Measurements from ENCODE around the gene MIF4GD. TPM values are rescaled to one million over a fixed set of nuclear protein-coding genes. Genes with fewer than 3 reads are reported as not detected.
"Not testable (repeated sequence)": the region's sequence is repeated elsewhere in the genome, so short reads cannot be mapped to it uniquely, and the experiment has no call there.

MIF4GD gene
- total RNA-seq, 1 donor from 2014 or later = 8.2 TPM

DNA sequence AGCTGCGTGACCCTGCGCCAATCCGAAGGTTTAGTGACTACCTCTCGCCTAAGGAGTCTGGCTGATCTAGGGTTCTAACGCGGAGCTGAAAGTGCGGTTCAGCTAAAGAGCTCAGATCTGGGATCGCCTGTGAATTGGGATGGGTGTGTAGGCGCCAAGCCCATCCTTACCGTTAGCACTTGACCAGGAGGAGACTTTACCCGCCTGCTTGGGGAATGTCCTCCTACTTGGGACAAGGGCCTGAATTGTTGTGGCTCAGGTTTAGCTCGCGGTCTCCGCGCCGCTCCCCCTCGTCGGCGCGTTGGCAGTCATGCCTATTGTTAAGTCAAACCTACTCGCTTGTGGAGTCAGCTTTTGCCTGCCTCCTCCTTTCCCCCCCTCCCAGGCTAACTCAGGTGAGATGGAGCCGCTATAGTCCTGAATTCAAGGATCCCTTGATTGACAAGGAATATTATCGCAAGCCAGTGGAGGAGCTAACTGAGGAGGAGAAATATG, 8.9 kb downstream of the MIF4GD start:
- DNase-seq (ENCODE audit: low spot score in 2 of 2) (no peak), FAIRE-seq (no peak)

DNA sequence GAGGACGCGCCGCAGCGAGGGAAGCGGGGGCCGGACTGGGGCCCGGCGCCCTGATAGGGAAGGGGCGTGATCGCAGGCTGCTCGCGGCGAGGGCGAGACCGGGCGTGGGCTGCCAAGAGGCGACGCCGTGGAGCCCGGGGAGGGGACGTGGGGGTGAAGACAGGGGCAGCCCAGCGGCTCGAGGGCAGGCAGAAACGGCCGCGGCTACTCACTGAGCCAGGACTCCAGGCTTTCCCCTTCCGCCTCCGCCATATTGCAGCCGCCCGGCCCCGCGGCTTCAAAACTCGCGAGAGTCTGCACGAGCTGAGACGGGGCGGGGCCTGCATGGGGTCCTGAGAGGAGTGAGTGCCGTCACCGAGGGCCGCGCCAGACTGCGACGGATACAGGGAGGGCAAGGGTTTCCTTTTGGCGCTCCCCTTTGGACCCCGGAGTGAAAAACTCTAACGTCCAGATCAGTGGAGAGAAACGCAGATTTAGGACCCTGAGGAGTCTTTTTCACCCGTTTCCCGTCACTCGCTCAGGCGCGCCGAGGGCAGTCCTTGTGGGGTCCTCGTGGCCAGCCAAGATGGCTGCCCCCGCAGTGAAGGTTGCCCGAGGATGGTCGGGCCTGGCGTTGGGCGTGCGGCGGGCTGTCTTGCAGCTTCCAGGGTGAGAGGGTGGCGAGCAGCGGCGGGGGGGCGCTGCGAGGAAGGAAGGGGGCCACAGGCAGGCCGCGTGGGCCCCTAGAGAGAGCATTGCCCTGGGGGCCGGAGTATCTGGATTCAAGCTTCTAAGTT, 9.5 kb downstream of the MIF4GD start, which contains the start of the genes GGA3 and MRPS7:
Gene GGA3, minus strand, starts transcription at position 271 of the 776 bp plus-strand sequence. Its CDS starts 19 bp downstream, at position 252.
Gene MRPS7, plus strand, starts transcription at position 544 of the 776 bp plus-strand sequence. Its CDS starts 22 bp downstream, at position 566.
- FAIRE-seq (no peak), DNase-seq (ENCODE audit: low spot score in 2 of 2) (peak; percentile 94 to 95)

DNA sequence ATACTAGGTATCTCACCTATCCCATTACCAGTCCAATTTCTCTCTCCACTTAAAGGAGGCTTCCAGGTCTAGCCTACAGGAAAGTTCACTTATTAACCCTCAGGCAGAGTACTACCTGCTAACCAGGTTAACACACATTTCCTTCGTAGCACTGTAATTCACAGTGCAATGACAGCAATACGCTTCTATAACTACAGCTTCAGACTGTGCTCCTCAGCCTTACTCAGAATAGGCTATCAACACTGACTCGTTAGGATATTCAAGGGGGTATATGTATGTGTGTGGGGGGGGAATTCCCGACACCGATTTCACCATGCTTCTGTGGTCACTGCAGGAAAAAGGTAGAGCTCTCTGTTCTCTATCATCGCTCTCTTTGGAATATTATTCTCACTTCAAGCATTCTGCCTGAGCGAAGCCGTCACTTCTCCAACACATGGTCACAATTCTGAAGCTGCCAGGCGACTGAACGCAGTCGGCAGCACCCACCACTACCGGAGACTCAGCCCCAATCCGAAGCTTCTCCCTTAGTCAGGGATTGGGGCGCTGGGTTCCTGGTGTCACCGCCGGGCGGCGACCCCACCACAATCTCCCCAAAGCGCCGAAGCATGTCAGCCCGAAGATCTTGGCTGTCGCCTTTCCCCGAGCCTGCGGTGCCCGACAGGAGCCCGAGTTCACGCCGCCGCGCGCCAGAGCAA, 10.2 kb downstream of the MIF4GD start:
- no peak for DNase-seq (ENCODE audit: low spot score in 2 of 2)

DNA sequence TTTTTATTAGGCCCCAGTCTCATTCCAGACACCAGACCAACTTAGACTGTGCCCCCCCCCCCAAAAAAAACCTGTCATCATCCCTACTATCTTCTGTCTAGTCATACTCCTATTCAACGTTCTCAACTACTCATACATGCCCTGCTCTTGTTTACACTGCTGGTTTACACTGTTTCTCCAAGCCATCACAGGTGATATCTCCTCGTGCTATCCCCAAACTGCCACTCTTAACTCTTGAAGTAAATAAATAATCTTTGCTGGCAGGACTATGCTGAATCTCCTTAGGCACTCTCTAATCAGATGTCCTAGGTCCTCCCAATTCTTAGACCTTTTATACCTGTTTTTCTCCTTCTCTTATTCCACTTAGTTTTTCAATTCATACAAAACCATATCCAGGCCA, 13.8 kb downstream of the MIF4GD start:
- FAIRE-seq; DNase-seq (ENCODE audit: low spot score in 2 of 2): not testable (repeated sequence)

More for the DNA sequence above, 10.2 kb downstream of the MIF4GD start:
- FAIRE-seq = no peak

DNA sequence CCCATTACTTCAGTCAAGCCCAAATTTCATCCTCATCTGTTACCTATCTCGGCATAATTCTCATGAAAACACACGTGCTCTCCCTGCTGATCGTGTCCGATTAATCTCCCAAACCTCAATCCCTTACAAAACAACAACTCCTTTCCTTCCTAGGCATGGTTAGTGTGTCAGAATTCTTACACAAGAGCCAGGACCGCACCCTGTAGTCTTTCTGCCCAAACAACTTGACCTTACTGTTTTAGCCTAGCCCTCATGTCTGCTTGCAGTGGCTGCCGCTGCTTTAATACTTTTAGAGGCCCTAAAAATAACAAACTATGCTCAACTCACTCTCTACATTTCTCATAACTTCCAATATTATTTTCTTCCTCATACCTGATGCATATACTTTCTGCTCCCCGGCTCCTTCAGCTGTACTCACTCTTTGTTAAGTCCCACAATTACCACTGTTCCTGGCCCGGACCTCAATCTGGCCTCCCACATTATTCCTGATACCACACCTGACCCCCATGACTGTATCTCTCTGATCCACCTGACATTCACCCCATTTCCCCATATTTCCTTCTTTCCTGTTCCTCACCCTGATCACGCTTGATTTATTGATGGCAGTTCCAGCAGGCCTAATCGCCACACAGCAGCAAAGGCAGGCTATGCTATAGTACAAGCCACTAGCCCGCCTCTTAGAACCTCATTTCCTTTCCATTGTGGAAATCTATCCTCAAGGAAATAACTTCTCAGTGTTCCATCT, 14.9 kb downstream of the MIF4GD start:
- not testable (repeated sequence) for FAIRE-seq; DNase-seq (ENCODE audit: low spot score in 2 of 2)

DNA sequence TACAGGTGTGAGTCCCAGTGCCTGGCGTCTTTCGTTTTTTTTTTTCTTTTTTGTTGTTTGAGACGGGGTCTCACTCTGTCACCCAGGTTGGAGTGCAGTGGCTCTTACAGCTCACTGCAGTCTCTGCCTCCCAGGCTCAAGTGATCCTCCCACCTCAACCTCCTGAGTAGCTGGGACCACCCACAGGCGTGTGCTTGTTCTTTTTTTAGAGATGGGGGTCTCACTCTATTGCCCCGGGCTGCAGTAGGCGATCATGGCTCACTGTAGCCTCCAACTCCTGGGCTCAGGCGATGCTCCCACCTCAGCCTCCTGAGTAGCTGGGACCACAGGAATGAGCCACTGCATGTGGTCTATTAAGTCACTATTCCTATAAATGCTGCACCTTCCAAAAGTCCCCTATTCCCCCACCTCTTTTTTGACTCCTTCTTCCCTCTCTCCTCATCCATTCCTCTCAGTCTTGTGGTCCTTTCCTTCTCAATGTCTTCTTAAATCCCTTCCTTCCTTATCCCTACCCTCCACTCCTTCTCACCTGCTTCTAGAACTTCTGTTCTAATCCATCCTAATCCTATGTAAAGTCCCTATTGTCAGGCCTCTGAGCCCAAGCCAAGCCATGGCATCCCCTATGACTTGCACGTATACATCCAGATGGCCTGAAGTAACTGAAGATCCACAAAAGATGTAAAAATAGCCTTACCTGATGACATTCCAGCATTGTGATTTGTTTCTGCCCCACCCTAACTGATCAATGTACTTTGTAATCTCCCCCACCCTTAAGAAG, 18.8 kb downstream of the MIF4GD start:
- FAIRE-seq (no peak), DNase-seq (ENCODE audit: low spot score in 2 of 2) (no peak)

DNA sequence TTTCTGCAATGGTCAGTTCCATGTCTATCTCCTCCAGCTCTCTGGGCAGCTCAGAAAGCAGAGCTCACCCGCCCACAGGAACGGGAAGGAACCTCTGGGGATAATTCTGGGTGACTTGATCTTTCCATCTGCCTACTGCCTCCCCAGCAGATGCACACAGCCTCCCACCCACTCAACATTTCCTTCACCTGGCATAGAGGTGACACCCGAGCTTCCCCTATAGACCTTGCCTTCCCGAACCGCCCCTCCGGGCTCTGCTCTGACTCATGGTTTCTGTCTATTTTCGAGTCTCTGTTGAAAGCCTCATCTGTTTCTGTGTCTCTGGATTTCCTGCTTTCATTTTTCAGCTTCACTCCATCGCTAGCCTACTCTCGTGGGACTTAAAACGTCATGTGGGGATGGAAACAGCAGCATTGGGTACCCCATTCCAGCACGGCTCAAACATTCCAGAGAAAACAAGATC, 21.0 kb downstream of the MIF4GD start:
- no peak for DNase-seq (ENCODE audit: low spot score in 2 of 2)
- no peak for FAIRE-seq

DNA sequence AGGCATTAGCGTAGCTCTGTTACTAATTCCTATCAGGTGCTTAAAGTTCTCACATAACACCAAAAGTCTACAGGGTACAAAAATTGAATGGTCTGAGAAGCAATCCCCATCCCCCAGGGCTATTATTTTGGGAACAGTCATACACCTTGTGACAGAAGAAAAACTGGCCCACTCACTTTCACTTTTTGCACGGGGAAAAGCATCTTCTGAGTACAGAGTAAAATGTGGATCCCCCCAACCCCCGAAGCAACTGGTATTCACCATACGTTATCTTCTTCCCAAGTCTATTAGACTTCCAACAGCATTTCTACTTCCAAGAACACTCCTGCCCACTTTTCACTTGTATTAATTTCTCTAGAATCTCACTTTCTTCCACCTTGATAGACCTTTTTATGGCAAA, 21.5 kb downstream of the MIF4GD start:
- no peak for FAIRE-seq

DNA sequence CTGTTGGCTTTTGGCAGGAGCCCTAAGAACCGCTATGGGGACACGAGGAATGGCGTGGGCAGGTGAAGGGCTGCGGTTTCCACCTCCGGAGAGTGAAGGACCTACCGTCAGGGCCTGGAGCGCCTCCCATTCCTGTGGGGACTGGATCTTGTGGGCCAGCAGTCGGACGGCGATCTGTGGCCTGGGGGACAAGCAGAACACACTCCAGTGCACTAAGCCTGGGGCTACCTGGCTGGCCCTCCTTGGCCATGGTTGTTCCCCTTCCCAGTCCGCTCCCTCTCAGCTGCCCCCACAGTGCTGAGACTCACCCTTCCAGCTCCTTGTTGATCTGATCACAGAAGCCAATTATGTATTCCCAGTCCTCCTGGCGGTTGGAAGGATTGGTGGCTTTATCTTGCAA, 24.6 kb downstream of the MIF4GD start:
- DNase-seq (ENCODE audit: low spot score in 2 of 2) = no peak
- FAIRE-seq = no peak

More for the DNA sequence above, 21.5 kb downstream of the MIF4GD start:
- no peak for DNase-seq (ENCODE audit: low spot score in 2 of 2)

DNA sequence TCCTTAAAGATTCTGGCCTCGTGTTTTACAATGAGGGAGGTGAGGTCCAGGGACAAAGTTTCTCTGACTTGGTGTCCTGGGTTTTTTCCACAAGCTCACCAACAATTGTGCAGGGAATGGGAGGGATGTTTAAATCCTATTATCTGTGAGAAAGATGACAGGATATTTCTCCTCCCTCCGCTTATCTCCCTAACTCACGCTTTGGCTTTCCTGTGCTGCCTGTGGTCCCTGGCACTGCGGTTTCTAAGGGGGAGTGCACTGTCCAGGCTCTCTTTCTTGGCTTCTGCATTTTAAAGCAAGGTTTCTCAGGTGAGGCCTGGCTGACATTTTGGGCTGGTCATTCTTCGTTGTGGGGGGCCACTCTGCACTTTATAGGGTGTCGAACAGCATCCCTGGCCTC, 26.0 kb downstream of the MIF4GD start:
- FAIRE-seq (no peak), DNase-seq (ENCODE audit: low spot score in 2 of 2) (no peak)

DNA sequence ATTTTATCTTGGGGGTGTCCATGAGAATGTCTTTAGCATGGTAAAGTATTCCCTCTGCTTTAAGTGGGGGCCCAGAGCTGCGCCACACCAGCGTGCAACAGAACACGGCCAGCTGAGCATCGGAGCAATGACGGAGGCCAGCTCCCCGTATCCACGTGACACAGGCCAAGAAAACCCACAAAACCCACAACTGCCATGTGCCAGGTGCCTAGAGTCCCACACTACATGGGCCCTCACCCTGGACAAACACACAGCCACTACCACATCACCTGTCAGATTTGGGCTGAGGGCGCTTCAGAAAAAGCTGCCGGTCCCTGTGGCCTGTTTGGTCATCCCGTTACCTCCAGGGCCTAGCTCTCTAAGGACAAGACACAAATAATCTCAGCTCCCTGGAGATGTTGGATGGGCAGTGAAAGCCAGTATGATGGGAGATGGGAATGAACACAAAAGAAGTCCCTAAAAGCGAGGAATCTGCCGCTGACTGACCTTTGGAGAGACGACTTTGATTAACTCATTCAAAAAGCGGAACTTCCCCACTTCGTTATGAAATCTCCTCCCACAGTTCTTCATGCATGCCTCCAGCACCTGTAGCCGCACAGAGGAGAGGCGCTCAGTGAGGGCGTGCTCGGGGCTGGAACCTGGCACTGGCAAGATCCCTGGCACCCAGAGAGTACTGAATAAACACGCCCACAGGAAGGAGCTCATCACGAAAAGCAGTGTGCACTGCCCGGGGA, 26.7 kb downstream of the MIF4GD start:
- FAIRE-seq (no peak), DNase-seq (ENCODE audit: low spot score in 2 of 2) (no peak)

DNA sequence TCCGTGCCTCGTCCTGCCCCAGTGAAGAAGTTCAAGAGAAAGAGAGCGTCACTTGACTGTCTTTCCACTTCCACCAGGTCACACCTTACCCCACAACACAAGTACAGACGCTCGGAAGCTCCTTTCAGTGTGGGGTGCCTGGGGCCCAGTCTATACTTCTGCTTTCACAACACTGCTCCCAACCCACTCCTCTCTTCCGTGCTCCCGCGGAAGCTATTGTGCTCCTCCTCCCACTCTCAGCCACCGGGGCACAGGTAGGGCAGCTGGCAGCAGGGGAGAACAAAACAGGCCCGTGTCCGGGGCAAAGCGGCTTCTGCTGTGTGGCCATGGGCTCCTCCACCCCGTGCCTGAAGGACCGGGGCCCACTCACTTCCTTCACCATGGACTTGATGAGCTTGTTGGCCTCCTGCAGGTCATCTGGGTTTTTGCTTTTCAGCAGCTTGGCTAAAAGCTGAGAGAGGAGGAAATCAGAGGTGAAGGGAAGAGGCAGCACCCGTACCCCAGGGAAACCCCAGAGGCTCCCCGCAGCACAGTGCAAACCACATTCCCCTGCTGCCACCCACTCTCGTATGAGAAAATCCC, 28.5 kb downstream of the MIF4GD start:
- DNase-seq (ENCODE audit: low spot score in 2 of 2) (no peak), FAIRE-seq (no peak)

DNA sequence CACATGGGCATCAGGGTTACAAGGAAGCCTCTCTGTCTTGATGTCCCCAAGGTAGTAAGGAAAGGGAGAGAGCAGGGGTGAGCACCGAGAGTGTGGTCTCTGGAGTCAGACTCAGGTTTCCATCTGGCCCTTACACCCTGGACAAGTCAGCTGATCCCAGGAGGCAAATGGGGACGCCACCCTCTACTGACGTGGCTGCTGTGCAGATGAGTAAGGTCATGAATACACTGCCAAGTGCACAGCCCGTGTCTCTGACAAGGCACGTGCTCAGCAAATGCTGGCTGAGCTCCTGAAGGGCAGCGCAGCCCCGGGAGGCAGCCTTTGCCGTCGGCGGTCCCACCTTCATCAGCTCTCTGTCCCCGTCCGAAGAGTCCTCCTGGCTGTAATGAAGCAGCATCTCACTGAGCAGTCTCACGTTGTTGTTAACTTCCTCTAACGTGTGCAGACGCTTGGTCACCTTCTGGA, 29.0 kb downstream of the MIF4GD start:
- DNase-seq (ENCODE audit: low spot score in 2 of 2) (no peak), FAIRE-seq (no peak)

DNA sequence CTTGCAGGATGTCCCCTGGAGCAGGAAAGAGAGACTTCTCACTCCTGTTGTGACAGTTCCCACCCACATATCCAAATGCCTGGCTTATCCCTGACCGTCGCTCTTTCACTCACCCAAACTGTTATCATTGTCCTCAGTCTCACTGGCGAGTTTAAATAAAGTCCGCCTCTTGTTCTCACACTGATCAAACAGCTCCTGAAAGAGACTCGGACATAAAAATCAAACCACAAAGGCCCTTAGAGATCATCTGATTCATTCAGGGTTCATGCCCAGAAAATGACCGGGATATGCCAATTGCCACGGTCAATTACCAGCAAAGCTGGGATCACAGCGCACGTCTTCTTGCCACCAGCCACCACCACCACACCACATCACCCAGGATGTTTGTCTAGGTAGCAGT, 29.5 kb downstream of the MIF4GD start:
- DNase-seq (ENCODE audit: low spot score in 2 of 2) = no peak
- no peak for FAIRE-seq

DNA sequence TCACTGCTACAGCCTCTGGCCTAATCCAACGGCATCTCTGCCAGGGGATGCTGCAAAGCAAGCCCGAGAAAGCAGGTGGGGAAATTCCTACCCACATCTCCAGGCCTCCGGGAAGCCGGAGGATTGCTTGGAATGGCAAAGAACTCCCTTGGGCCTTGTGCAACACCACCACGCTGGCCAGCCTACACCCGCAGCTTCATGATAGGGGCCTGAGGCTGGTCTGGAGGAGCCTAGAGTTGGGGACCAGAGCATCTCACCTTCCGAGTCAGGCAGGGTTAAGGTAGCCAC, 29.9 kb downstream of the MIF4GD start:
- FAIRE-seq = no peak

DNA sequence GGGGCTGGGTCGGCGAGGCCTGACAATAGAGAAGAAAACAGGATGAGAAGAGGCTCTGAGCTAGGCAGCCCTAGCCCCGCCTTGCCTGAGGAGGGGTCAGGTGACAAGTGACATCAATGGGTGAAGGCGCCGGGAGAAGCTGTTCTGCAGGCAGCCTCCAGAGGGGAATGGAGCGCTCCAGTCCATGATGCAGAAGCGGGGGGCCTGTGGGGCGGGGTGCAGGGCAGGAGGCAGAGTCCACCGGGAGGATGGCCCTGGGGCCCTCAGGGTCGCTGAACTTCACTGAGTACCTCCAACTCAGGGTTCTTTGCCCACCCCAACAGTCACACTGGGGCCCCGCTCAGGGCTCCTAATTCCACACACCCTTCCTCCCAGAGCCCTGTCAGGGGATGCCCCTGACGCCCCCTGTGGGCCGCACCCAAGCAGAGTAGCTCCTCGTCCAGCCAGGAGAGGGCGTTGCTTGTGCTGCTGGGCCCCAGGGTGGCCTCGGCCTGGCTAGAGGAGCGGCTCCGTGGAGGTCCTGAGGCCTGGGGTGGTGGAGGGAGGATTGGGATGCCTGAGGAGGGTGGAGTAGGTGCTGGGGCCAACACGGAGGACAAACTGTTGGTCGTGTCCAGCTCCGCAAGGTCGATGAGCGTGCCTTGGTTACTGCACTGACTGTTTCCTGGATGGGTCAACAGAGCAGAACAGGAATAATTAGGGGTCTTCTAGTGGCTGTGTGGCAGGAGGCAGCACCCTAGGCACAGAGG, 30.5 kb downstream of the MIF4GD start:
- peak in 1 of 2 donors; percentile 54 for DNase-seq (ENCODE audit: low spot score in 2 of 2)

More for the DNA sequence above, 29.9 kb downstream of the MIF4GD start:
- no peak for DNase-seq (ENCODE audit: low spot score in 2 of 2)

DNA sequence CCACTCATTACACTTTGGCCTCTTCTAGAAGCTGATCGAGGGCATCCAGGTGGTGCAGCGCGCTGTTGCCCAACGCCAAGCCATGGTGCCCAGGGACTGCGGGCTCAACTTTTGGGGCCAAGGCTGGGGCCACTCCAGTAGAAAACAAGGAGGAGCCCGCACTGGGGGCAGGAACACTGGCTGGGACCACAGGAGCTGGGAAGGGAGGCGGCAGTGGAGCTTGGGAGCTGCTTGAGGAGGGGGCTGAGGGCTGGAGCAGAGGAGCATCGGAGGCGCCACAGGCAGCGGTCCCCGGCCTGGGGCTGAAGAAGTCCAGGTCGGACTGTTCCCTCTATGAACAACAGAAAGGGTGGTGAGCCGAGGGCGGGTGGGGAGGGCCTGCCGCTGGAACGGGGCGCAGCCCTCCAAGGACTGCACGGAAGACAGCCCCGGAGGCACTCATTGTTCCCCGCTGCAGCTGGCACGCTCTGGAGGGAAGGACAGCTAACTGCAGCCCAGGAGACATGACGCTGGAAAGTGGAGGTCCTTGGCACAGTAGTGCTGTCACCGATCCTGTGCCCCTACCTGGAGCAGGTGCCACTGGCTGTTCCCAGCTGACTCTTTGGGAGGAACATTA, 31.1 kb downstream of the MIF4GD start:
- FAIRE-seq (no peak), DNase-seq (ENCODE audit: low spot score in 2 of 2) (no peak)

More for the DNA sequence above, 30.5 kb downstream of the MIF4GD start:
- no peak for FAIRE-seq

DNA sequence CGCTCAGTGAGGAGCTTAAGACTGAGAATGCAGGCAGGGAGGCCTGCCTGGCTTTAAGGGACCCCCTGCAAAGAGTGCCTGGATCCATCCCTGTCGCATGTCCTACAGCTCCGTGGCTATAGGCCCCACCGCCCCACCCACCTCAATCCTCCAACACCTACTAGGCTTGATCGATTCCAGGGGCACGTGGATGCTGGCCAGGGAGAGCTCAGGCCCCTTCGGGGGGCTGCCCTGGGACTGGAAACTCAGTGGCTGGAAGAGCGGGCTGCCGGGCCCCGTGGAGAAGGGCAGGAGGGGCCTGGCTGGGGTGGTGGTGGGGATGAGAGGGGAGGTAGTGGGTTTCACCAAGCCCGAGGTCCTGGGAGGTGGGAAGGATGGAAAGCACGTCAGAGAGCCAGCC, 31.8 kb downstream of the MIF4GD start:
- no peak for DNase-seq (ENCODE audit: low spot score in 2 of 2)

More for the DNA sequence above, 31.8 kb downstream of the MIF4GD start:
- no peak for FAIRE-seq
